GM21619 (cell line): ENCODE results near the gene HTRA3.

Experiments used
- ATAC-seq: cut with Tn5 transposase; IDR thresholded peaks from one replicate; pipeline ENCODE4 v1.9.1; 2021; ENCODE audit not compliant: unreplicated experiment

HTRA3 gene

GRCh38 chr4:8278421-8279287 lies 9.1 kb downstream of the HTRA3 start:
- ATAC-seq: no peak

- no peak for ATAC-seq
These were observed 10.0 kb downstream of the HTRA3 start for GRCh38 chr4:8279321-8280157.

GRCh38 chr4:8280158-8280875 lies 10.8 kb downstream of the HTRA3 start:
- no peak for ATAC-seq

GRCh38 chr4:8280876-8281440 lies 11.4 kb downstream of the HTRA3 start:
- ATAC-seq: no peak

GRCh38 chr4:8281519-8282133 lies 12.1 kb downstream of the HTRA3 start:
- no peak for ATAC-seq

GRCh38 chr4:8282134-8282641 lies 12.6 kb downstream of the HTRA3 start:
- no peak for ATAC-seq

DNA sequence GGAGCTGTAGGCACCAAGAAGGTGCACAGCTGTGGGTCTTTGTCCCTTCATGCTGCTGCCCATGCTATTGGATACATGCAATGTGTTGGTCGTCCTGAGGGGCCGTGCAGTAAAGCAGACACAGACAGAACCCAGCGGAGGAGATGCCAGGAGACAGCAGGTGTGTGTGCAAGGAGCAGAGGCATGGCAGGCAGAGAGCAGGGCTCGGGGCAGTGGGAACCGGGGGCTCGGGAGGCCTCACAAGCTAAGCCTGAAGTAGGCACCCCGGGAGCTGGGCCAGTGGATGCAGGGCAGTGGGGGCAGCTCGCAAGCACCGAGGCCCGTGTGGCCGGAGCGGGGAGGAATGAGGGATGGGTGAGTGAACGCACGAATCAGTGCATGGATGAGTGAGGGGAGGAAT lies 13.2 kb downstream of the HTRA3 start:
- ATAC-seq: no peak

DNA sequence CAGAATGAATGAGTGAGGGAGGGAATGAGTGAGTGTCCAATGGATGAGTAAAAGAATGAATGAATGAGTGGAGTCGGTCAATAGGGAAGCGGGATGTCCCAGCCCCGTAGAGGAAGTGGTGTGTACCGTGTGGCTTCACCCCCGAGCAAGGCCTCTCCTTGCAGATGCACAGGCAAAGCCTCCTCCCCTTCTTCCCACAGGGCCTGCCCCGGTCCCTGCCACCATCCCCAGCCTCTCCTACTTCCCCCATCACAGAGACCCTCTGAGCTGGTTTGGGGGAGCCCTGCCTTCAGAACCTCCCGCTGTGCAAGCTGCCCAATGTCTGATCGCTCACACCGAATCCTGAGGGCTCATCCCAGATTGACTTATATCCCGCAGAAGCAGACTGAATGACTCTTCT lies 13.6 kb downstream of the HTRA3 start:
- ATAC-seq: no peak

GRCh38 chr4:8283631-8284121 lies 14.1 kb downstream of the HTRA3 start:
- no peak for ATAC-seq

DNA sequence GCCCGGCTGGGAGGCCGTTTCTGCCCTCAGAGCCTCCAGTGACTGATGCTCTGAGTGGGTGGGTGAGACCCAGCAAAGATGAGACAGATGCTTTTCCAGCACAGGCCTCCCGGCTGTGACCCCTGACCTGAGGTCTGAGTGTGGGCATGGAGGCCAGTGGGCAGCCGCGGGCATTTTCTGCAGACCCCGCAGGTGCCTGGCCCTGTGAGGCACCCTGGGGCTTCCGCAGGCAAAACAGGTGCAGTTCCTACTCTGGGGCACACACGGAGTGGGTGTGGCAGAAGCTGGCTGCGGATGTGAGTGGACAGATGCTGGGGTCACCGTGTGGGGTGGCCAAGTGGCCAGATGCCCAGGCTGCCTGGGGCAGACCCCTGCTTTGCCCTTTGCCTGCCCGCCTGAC lies 14.8 kb downstream of the HTRA3 start:
- no peak for ATAC-seq

DNA sequence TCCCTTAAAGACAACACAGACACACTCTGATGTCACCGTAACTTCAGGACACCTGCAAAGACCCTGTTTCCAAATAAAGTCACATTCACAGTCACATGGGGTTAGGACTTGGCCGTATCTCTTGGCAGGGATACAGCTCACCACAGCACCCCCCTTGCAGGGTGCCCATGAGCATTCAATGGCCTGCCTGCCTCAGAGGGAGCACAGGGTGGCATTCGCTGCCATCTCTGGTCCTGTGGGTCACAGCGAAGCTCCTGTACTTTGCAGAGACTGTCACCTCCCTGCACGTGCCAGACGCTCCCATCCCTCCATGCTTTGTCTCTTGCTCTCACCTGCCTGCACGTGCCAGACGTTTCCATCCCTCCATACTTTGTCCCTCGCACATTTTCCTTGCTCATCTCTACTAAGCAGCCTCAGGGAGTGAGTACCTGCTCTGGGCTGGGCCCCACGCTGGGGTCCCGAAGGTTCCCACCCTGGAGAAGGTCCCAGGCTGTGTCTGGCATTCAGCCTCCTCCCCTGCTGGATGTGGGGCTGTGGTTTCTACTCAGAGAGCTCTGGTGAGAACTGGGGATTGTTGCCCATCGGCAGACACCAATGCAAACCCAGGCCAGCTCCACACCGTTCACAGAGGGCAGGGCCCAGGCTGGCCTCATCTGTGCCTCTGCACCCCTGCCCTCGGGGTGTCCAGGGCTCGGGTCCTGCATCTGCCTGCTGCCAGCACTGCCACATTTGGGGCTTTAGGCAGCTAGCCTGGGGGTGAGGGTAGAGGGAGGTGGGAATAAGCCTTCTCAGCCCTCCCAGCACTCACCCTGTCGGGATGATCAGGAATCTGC lies 15.8 kb downstream of the HTRA3 start:
- ATAC-seq: no peak

DNA sequence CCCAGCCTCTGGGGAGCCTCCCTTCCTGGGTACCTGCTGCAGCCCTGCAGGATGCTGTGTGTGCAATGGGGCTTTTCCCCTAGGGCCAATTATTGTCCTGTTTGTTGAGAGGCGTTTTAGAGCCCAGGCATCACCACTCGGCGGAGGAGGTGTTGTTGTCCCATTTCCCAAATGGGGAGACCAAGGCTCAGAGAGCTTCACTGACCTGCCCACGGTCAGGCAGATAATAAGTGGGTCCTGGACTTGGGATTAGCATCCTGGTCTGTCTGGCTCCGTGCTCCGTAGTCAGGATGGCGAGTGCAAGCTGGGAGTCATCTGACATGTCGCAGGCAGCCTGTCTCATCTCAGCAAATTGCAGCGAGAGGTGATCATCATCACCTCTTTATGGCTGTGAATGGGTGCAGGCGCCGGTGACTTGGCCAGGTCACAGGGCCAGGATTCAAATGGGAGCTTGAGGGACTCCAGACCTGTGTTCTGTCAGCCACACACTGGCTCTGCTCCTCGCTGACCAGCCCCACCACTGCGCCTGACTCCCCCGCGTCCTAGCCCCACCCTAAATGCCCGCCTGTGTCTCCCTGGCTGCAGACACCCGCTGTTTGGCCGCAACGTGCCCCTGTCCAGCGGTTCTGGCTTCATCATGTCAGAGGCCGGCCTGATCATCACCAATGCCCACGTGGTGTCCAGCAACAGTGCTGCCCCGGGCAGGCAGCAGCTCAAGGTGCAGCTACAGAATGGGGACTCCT lies 16.6 kb downstream of the HTRA3 start:
- ATAC-seq: no peak

GRCh38 chr4:8286719-8287342 lies 17.3 kb downstream of the HTRA3 start:
- ATAC-seq: no peak

DNA sequence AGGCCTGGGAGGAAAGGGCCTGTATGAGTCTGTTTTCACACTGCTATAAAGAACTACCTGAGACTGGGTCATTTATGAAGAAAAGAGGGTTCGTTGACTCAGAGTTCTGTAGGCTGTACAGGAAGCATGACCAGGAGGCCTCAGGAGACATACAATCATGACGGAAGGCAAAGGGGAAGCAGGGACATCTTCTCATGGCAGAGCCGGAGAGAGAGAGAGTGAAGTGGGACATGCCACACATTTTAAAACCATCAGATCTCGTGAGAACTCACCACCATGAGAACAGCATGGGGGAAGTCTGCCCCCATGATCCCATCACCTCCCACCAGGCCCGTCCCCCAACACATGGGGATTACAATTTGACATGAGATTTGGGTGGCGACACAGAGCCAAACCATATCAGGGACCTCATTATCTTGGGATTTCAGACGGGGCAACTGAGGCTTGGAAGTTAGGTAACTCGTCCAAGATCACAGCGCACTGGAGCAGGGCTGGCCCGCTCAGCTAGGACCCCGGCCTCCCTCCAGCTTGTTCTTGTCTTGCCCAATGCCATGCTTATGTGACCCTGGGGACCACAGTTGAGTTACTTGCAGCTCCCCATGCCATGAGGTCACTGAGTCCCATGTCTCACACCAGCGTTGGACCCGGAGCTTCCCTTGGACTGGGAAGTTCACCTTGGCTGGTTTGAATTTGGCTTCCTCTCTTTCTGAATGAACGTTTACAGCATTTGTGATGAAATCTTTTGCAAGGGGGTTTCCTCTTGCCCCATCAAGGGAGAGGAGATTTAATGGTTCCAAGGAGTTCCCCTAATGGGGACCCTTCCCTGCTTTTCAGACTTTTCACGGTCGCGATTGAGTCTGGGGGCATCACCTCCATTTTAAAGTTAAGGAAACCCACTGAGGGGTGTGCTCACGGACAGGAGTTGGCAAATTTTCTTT lies 18.1 kb downstream of the HTRA3 start:
- no peak for ATAC-seq

DNA sequence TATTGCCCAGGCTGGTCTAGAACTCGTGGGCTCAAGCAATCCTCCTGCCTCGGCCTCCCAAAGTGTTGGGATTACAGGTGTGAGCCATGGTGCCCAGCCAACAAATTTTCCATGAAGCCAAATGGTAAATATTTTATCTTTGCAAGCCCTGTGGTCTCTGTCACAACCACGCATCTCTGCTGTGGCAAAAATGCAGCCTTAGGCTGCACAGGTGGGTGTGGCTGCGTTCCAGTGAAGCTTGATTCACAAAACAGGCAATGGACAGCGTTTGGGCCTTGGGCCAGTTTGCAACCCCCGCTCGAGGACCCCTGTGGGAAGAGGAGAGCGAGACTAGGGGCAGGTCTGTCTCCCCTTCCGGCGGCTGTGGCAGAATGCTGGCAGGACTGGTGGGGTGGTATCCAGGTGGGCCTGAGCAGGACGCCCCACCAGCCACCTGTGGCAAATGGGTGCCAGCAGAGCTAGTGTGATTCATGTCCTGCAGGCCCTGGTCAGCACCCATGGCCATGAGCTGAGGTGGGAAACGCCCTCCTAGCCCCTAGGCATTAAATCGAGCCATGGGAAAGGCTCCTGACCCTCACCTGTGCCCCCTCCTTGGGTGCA lies 19.7 kb downstream of the HTRA3 start:
- no peak for ATAC-seq

DNA sequence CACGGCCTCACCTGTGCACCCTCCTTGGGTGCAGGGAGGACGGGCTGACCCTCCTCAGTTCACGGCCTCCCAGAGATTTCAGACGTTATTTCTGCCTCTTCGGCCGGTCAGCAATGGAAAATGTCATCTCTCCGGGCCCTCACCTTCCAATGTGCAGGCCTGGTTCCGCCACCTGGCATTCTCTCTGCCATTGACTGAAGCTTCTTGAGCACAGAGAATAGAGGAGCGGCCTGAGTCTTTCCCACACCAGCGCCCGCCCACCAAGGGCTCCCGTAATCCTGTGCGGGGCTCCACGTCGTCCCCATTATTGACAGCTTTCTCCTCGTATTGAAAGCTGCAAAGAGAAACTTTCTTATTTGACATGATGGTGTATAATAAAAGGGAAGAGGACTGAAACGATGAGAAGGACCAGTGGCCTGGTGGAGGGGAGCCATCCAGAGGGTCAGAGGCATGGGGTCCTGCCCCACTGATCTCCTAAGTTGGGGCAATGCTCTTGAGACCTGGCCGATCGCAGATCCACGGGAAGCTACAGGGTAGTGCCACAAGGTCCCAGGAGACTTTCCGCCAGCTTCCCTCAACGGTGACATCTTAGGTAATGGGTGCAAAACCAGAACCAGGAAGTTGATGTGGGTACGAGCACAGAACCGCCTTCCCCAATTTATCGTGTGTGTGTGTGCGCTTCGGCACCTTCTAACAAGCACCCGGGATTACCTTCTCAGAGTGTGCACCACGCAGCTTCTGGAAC lies 20.6 kb downstream of the HTRA3 start:
- no peak for ATAC-seq
